ENCODE data around the gene TMEM259. TPM values are rescaled to one million over a fixed set of nuclear protein-coding genes. Genes with fewer than 3 reads are reported as not detected.
A peak's percentile ranks its signal among the peaks of the same experiment; 100 is the strongest.

TMEM259 gene
- total and polyA plus RNA-seq, 9 of the 15 experiments (the other 6 are each of a cell fraction or from before 2014, with no cell fraction given): 0.52 to 231 (median 63.6) TPM

DNA sequence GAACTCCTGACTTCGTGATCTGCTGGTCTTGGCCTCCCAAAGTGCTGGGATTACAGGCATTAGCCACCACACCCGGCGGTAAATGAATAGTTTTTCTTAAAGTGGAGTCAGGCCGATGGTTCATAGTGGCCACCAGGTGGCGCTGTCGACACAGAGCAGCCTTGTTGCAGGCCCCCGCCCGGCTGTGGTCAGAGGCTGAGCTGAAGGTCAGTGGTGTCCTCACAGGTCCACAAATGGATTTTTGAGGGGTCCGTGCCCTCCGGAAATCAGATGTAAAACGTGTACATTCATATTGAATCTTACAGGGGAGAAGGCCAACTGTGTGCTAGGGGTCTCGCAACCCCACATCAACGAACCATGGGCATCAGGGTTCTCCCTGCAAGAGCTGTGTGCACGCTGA, 50.2 kb downstream of the TMEM259 start (continued):
- TF ChIP-seq, protein P1, sequence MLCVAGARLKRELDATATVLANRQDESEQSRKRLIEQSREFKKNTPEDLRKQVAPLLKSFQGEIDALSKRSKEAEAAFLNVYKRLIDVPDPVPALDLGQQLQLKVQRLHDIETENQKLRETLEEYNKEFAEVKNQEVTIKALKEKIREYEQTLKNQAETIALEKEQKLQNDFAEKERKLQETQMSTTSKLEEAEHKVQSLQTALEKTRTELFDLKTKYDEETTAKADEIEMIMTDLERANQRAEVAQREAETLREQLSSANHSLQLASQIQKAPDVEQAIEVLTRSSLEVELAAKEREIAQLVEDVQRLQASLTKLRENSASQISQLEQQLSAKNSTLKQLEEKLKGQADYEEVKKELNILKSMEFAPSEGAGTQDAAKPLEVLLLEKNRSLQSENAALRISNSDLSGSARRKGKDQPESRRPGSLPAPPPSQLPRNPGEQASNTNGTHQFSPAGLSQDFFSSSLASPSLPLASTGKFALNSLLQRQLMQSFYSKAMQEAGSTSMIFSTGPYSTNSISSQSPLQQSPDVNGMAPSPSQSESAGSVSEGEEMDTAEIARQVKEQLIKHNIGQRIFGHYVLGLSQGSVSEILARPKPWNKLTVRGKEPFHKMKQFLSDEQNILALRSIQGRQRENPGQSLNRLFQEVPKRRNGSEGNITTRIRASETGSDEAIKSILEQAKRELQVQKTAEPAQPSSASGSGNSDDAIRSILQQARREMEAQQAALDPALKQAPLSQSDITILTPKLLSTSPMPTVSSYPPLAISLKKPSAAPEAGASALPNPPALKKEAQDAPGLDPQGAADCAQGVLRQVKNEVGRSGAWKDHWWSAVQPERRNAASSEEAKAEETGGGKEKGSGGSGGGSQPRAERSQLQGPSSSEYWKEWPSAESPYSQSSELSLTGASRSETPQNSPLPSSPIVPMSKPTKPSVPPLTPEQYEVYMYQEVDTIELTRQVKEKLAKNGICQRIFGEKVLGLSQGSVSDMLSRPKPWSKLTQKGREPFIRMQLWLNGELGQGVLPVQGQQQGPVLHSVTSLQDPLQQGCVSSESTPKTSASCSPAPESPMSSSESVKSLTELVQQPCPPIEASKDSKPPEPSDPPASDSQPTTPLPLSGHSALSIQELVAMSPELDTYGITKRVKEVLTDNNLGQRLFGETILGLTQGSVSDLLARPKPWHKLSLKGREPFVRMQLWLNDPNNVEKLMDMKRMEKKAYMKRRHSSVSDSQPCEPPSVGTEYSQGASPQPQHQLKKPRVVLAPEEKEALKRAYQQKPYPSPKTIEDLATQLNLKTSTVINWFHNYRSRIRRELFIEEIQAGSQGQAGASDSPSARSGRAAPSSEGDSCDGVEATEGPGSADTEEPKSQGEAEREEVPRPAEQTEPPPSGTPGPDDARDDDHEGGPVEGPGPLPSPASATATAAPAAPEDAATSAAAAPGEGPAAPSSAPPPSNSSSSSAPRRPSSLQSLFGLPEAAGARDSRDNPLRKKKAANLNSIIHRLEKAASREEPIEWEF (CRISPR knock-in tag; IDR thresholded peaks at IDR 0.05): no peak
- TF ChIP-seq ZBTB8A (IDR thresholded peaks at IDR 0.05; ENCODE audit: partially characterized antibody) (no peak), ZNF785 (CRISPR knock-in tag; IDR thresholded peaks at IDR 0.05) (no peak), RFX5 (IDR thresholded peaks at IDR 0.05; ENCODE audit: low read depth, low read length) (no peak), FOXP1 (CRISPR knock-in tag; IDR thresholded peaks at IDR 0.05) (no peak), RAD51 (IDR thresholded peaks at IDR 0.05; ENCODE audit: borderline replicate concordance, low read depth) (no peak), MTF1 (CRISPR knock-in tag; IDR thresholded peaks at IDR 0.05; ENCODE audit: borderline replicate concordance) (no peak), KDM1A (IDR thresholded peaks at IDR 0.05) (0 out of 4 replicates have a peak, but pooled peaks of 1 of the 2 experiments have one; percentile 44), CBX3 (IDR thresholded peaks at IDR 0.05; ENCODE audit: borderline replicate concordance in 1 of 2, low read length in 2 of 2) (peak in 1 of 2 experiments; percentile 100; a peak in 2 of 3 replicates), GABPB1 (CRISPR knock-in tag; IDR thresholded peaks at IDR 0.05) (no peak), MIER1 (IDR thresholded peaks at IDR 0.05; ENCODE audit: low read depth) (no peak)
- TF ChIP-seq, protein P2, sequence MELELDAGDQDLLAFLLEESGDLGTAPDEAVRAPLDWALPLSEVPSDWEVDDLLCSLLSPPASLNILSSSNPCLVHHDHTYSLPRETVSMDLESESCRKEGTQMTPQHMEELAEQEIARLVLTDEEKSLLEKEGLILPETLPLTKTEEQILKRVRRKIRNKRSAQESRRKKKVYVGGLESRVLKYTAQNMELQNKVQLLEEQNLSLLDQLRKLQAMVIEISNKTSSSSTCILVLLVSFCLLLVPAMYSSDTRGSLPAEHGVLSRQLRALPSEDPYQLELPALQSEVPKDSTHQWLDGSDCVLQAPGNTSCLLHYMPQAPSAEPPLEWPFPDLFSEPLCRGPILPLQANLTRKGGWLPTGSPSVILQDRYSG (tag; conservative IDR thresholded peaks at IDR 0.05; ENCODE audit: low read depth): no peak
- TF ChIP-seq, protein P3, sequence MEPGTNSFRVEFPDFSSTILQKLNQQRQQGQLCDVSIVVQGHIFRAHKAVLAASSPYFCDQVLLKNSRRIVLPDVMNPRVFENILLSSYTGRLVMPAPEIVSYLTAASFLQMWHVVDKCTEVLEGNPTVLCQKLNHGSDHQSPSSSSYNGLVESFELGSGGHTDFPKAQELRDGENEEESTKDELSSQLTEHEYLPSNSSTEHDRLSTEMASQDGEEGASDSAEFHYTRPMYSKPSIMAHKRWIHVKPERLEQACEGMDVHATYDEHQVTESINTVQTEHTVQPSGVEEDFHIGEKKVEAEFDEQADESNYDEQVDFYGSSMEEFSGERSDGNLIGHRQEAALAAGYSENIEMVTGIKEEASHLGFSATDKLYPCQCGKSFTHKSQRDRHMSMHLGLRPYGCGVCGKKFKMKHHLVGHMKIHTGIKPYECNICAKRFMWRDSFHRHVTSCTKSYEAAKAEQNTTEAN (CRISPR knock-in tag; IDR thresholded peaks at IDR 0.05): no peak
- TF ChIP-seq, protein P4, sequence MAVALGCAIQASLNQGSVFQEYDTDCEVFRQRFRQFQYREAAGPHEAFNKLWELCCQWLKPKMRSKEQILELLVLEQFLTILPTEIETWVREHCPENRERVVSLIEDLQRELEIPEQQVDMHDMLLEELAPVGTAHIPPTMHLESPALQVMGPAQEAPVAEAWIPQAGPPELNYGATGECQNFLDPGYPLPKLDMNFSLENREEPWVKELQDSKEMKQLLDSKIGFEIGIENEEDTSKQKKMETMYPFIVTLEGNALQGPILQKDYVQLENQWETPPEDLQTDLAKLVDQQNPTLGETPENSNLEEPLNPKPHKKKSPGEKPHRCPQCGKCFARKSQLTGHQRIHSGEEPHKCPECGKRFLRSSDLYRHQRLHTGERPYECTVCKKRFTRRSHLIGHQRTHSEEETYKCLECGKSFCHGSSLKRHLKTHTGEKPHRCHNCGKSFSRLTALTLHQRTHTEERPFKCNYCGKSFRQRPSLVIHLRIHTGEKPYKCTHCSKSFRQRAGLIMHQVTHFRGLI (CRISPR knock-in tag; IDR thresholded peaks at IDR 0.05): no peak
- TF ChIP-seq, protein P5, sequence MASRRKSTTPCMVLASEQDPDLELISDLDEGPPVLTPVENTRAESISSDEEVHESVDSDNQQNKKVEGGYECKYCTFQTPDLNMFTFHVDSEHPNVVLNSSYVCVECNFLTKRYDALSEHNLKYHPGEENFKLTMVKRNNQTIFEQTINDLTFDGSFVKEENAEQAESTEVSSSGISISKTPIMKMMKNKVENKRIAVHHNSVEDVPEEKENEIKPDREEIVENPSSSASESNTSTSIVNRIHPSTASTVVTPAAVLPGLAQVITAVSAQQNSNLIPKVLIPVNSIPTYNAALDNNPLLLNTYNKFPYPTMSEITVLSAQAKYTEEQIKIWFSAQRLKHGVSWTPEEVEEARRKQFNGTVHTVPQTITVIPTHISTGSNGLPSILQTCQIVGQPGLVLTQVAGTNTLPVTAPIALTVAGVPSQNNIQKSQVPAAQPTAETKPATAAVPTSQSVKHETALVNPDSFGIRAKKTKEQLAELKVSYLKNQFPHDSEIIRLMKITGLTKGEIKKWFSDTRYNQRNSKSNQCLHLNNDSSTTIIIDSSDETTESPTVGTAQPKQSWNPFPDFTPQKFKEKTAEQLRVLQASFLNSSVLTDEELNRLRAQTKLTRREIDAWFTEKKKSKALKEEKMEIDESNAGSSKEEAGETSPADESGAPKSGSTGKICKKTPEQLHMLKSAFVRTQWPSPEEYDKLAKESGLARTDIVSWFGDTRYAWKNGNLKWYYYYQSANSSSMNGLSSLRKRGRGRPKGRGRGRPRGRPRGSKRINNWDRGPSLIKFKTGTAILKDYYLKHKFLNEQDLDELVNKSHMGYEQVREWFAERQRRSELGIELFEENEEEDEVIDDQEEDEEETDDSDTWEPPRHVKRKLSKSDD (conservative IDR thresholded peaks at IDR 0.05; ENCODE audit: low read length): no peak
